ENCODE results near the gene MELK.

MELK gene

GRCh38 chr9:36704148-36704547 is 131.5 kb downstream of the MELK start:
- in situ Hi-C loops (cut with MboI; ENCODE audit: low sequenced_read_pairs, unreplicated experiment) = no loop called here
- TF ChIP-seq CTCF (IDR thresholded peaks at IDR 0.05; ENCODE audit: borderline replicate concordance, control extremely low read depth, extremely low read depth, insufficient read depth, missing control alignments) = no peak
- DNase-seq (ENCODE audit: low spot score) = no peak

DNA sequence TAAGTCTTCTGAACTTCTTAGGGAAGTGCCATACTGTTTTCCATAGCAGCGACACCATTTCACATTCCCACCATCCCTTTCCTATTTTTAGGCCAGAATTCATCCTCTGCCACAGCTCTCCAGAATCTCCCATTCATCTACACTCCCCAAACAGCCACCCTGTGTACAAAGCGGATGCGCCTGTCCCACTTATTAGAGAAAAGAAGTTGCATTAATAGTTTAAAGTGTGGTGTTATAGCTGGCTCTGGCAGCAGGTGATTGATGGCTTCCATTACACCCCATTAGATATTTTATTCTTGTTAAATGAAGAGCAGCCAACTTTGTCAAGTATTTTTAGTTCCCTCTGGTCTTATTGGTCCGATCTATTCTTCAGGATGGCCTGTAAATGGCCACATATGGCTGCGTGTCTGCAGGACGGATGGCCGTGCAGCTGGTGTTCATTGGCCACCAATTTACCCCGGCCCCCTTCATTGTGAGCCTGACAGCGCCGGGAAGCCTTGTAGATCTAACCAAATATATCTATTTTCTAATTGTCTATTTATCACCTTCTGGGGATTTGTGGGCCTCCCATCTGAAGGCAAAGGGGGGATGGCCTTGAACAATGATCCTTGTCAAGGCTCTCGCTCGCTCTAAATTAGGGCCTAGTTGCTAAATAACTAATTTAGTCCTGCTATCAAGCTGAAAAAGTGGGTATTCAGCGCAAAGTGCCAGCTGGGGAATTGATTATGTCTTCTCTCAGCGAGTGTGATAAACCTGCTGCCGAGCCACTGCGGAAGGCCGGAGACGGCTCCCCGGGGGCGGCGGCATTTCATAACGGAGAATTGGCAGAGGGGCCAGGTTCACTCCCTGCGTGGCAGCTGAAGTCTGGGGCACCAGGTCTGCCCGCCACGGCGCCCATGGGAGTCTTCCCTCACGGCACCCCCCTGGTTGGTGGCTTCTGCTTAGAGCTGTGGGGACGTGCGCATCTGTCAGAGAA is 141.1 kb downstream of the MELK start:
- no peak for TF ChIP-seq CTCF (IDR thresholded peaks at IDR 0.05; ENCODE audit: borderline replicate concordance, control extremely low read depth, extremely low read depth, insufficient read depth, missing control alignments)
- DNase-seq (ENCODE audit: low spot score) = no peak
- in situ Hi-C loops (cut with MboI; ENCODE audit: low sequenced_read_pairs, unreplicated experiment) = no loop called here

DNA sequence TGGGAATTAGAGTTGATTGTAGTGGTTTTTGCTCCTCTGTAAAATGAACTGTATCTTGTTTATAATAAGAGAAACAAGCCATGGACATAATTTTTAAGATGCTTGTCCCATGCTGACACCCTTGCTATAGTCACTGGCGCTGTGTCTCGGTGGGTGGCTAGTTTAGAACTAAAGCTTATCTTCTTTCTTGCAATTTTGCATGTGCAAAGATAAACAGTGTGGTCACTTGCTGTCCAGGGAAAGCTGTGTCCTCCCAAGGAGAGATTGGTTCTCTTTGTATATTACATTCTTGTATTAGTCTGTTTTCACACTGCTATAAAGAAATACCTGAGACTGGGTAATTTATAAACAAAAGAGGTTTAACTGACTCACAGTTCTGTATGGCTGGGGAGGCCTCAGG is 143.8 kb downstream of the MELK start:
- TF ChIP-seq CTCF (IDR thresholded peaks at IDR 0.05; ENCODE audit: borderline replicate concordance, control extremely low read depth, extremely low read depth, insufficient read depth, missing control alignments) = no peak
- in situ Hi-C loops (cut with MboI; ENCODE audit: low sequenced_read_pairs, unreplicated experiment) = no loop called here
- DNase-seq (ENCODE audit: low spot score) = no peak

GRCh38 chr9:36717276-36717675 is 144.6 kb downstream of the MELK start:
- in situ Hi-C loops (cut with MboI; ENCODE audit: low sequenced_read_pairs, unreplicated experiment) = no loop called here
- no peak for DNase-seq (ENCODE audit: low spot score)
- TF ChIP-seq CTCF (IDR thresholded peaks at IDR 0.05; ENCODE audit: borderline replicate concordance, control extremely low read depth, extremely low read depth, insufficient read depth, missing control alignments) = no peak

DNA sequence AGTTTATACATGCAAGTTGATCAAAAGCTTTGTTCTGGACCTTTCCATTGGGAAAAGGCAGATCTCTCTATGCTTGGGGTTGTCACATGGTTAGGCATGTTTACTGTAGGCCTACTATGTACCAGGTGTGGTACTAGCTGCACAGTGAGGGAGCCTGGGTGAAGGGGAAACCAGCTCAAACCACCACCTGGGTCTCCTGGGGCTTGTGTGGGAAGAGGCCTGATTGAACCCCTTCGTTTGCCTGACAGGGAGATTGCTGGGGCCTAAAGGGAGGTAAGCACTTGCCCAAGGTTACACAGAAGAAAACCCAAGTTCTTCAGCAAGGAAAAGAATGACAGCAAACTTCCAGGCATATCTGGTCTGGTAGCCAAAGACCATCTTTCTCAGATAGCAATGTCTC is 145.9 kb downstream of the MELK start:
- in situ Hi-C loops (cut with MboI; ENCODE audit: low sequenced_read_pairs, unreplicated experiment) = no loop called here
- no peak for TF ChIP-seq CTCF (IDR thresholded peaks at IDR 0.05; ENCODE audit: borderline replicate concordance, control extremely low read depth, extremely low read depth, insufficient read depth, missing control alignments)

DNA sequence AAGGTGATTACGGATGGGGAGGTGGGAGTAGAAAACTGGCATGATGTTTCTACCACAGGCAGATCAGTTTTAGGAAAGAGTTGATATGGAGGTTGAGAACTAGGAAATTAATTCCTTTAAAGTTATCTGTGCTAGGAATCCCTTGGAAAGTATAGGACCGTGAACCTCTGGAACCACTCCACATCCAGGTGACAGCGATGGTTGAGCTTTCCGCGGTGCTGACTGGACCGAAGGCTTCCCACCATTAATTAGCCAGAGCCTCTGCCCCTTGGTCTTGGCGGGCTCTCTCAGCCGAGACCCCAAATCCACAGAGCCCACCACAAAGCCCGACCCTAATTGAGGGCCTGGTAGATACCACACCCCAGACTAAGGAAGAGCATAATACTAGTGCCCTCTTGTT is 147.3 kb downstream of the MELK start:
- in situ Hi-C loops (cut with MboI; ENCODE audit: low sequenced_read_pairs, unreplicated experiment) = no loop called here
- no peak for DNase-seq (ENCODE audit: low spot score)
- TF ChIP-seq CTCF (IDR thresholded peaks at IDR 0.05; ENCODE audit: borderline replicate concordance, control extremely low read depth, extremely low read depth, insufficient read depth, missing control alignments) = no peak

More for the DNA sequence above, 145.9 kb downstream of the MELK start:
- no peak for DNase-seq (ENCODE audit: low spot score)
